HCT116 (cell line): ENCODE measurements around the gene CA6.
A peak's percentile ranks its signal among the peaks of the same experiment; 100 is the strongest.

Experiments
- CTCF ChIP-seq, 3 experiments: fragments of 200-600 bp in 1 of 3; sonication (generic) in 1 of 3; IDR thresholded peaks in 2 of 3; conservative IDR thresholded peaks in 1 of 3; 2 replicates each; pipeline ENCODE4 v1.5.1; 2012 to 2017; ENCODE audit warnings: low read depth in 2 of 3, low read length in 2 of 3, antibody characterized with exemption in 1 of 3, borderline replicate concordance in 1 of 3, control low read depth in 1 of 3, mild to moderate bottlenecking in 1 of 3, mixed read lengths in 1 of 3, mixed run types in 1 of 3, moderate library complexity in 1 of 3; ENCODE audit not compliant: insufficient read depth in 1 of 3
- ELF1 ChIP-seq: IDR thresholded peaks from 2 replicates; pipeline ENCODE4 v1.6.1; 2012; ENCODE audit warnings: low read depth, borderline replicate concordance
- EZH2 ChIP-seq: fragments of 200-600 bp; sonication (generic); IDR thresholded peaks from 2 replicates; pipeline ENCODE4 v1.6.1; 2017; ENCODE audit warnings: antibody characterized with exemption, mixed run types
- EZH2phosphoT487 ChIP-seq: fragments of 200-600 bp; IDR thresholded peaks from 2 replicates; pipeline ENCODE4 v1.6.1; 2018; ENCODE audit warnings: antibody characterized with exemption, borderline replicate concordance
- JUND ChIP-seq: IDR thresholded peaks from 2 replicates; pipeline ENCODE4 v1.6.1; 2012
- POLR2A ChIP-seq: IDR thresholded peaks from 2 replicates; pipeline ENCODE4 v1.7.0; 2011; ENCODE audit warnings: borderline replicate concordance; ENCODE audit not compliant: insufficient read depth, insufficient read length; ENCODE audit errors: extremely low read depth
- POLR2AphosphoS5 ChIP-seq: IDR thresholded peaks from 2 replicates; pipeline ENCODE4 v1.6.1; 2011; ENCODE audit warnings: mild to moderate bottlenecking, low read depth, low read length, moderate library complexity
- RAD21 ChIP-seq: IDR thresholded peaks from 2 replicates; pipeline ENCODE4 v1.6.1; 2012; ENCODE audit warnings: low read depth, mild to moderate bottlenecking
- SP1 ChIP-seq: IDR thresholded peaks from 2 replicates; pipeline ENCODE4 v1.6.1; 2012; ENCODE audit warnings: low read depth
- SRF ChIP-seq: IDR thresholded peaks from 2 replicates; pipeline ENCODE4 v1.6.1; 2012; ENCODE audit warnings: low read depth
- YY1 ChIP-seq: IDR thresholded peaks from 2 replicates; pipeline ENCODE4 v1.6.1; 2011; ENCODE audit warnings: low read length, low read depth, moderate library complexity, mild to moderate bottlenecking; ENCODE audit not compliant: insufficient replicate concordance; ENCODE audit errors: extremely low read depth
- ZBTB33 ChIP-seq: IDR thresholded peaks from 2 replicates; pipeline ENCODE4 v1.6.1; 2011; ENCODE audit warnings: mild to moderate bottlenecking, low read length, moderate library complexity; ENCODE audit not compliant: insufficient replicate concordance; ENCODE audit errors: extremely low read depth
- ZNF274 ChIP-seq: fragments of 200-500 bp; sonication (Bioruptor generic); IDR thresholded peaks from 2 replicates; pipeline ENCODE4 v1.6.1; 2014; ENCODE audit warnings: mild to moderate bottlenecking, low read depth, low read length, inconsistent platforms
- TF ChIP-seq, protein P1 (sequence below): IDR thresholded peaks from 2 replicates; pipeline ENCODE4 v1.6.1; 2012

DNA sequence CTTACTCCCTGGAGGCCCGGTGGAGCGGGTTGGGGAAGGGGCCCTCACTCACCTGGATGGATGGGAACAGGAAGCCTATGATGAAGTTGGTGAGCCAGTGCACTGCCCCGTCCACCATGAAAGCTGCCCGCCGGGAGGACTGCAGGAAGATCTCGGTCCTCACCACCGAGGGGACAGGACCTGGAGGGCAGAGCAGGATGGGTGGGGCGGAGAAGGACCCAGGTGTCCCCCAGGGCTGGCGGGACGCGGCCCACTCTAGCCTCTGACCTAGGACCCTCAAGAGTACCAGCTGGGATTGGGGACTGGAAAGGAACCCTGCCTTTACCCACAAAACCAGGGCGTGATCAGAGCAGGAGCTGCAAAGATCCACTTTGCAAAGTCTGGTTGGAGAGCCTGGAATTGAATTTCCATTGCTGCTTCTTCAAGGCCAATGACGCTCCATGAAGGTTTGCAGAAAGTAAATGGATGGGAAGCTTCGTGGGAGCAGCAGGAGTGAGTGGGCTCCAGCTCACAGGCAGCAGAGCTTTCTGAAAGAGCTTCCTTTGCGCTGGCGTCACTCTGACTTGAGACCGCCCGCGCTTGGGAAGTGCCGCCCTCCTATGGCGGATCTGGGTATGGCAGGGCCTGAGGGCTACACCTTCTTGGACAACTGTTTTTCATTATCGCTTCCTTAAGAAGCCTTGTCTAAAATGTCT is 59.2 kb downstream of the CA6 start:
- TF ChIP-seq CTCF (IDR thresholded peaks at IDR 0.05 in 2 of 3, conservative IDR thresholded peaks at IDR 0.05 in 1 of 3; ENCODE audit: borderline replicate concordance in 1 of 3, insufficient read depth in 1 of 3, low read depth in 2 of 3, low read length in 2 of 3), result peak; percentile 78 to 96 (median 93)
- TF ChIP-seq ZNF274, result no peak
- no peak for TF ChIP-seq SP1
- TF ChIP-seq, protein P1, sequence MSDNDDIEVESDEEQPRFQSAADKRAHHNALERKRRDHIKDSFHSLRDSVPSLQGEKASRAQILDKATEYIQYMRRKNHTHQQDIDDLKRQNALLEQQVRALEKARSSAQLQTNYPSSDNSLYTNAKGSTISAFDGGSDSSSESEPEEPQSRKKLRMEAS, result no peak
- TF ChIP-seq EZH2phosphoT487, result no peak
- TF ChIP-seq EZH2, result no peak
- TF ChIP-seq ELF1, result no peak
- no peak for TF ChIP-seq POLR2A
- no peak for TF ChIP-seq JUND
- no peak for TF ChIP-seq ZBTB33
- peak; percentile 87 for TF ChIP-seq RAD21
- no peak for TF ChIP-seq POLR2AphosphoS5
- TF ChIP-seq YY1, result no peak
- TF ChIP-seq SRF, result no peak
